ENCODE data around the gene SRSF7.
"Not testable (repeated sequence)": the region's sequence is repeated elsewhere in the genome, so short reads cannot be mapped to it uniquely, and the experiment has no call there.

SRSF7 gene

GRCh38 chr2:38731684-38732221 lies 19.4 kb downstream of the SRSF7 start:
- DNase-seq (ENCODE audit: low spot score), result no peak

- DNase-seq (ENCODE audit: low spot score), result no peak
These were observed 20.1 kb downstream of the SRSF7 start for GRCh38 chr2:38731090-38731489.

DNA sequence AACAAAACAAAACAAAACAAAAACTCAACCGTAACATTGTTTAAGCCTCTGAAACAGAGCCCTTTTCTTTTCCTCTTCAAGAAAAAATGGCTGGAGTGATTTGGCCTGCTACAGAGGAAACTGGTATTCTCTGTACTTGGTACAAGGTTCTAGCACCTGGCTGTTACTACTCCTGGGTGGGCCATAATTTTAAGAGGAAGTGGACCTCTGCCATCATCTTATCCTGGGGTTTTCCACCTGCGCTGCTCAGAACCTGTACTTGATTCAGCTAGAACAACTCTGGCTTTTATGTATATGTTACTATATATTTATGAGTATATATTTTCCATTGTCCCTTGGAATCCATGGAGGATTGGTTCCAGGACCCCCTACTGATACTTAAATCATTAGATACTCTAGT lies 22.5 kb downstream of the SRSF7 start:
- no peak for DNase-seq (ENCODE audit: low spot score)

DNA sequence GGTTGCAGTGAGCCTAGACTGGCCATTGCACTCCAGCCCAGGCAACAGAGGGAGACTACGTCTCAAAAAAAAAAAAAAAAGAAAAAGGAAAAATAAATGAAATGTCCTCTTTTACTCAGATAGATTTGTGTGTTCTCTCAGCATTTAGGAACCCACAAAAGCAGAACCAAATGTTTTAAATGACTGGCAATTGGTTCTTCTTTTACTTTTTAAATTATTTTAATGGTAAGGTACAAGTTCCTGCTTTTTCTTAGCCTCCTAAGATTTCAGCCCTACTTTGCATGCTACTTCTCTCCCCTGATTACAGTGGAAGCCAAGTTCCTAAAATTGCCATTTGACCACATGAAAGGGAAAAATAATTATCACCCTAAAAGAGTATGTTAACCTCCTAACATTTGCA lies 23.5 kb downstream of the SRSF7 start:
- DNase-seq (ENCODE audit: low spot score), result no peak

DNA sequence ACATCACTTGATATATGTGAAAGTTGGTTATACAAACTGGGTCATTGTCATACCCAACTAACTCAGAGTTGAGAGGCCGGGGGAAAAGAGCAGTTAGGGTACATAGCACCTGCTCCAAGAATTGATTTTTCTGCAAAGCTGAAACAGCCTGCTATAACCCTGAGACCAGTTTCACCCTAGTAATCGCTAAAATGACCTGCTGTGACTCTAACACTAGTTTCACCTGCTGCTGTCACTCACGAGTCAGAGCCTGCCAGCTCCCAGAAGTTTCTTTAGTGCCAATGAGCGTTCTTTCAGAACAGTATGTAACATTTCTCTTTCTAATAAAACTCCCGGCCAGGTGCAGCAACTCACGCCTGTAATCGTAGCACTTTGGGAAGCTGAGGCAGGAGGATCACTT lies 28.0 kb downstream of the SRSF7 start:
- no peak for DNase-seq (ENCODE audit: low spot score)

DNA sequence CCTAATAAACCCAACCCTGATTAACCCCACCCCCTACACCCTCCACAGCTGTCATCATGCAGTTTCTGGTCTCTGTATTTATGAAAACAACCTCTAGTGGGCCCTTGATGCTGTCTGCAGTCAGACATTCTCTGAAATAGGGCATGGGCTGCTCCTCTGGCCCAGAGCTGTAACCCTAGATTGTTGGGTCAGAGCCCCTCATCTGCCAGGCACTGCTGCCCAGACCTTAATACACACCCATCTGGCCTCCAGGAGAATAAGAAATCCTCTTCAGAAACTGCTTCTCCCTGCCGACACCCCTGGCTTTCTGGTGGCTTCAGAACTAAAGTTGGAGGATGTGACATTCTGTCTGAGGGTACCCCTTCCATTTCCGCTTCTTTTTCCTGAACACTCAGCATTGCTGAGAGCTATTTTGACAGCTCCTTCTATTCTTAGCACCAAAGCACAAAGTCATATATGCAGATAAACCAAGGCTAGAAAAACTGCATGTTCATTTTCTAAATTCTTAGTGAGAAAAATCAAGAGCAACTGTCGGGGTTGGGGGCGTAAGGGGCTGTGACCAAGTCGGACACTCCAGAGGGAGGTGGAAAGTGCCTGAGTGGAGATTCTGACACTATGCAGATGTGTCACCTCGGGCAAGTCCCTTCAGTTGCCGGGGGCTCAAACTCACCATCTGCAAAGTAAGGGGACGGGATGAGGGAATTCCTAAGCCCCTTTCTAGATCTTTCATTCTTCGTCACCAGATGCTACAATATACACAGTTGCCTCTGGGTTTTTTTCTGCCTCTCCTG lies 28.7 kb downstream of the SRSF7 start:
- DNase-seq (ENCODE audit: low spot score), result peak; percentile 56

GRCh38 chr2:38720613-38721241 lies 30.4 kb downstream of the SRSF7 start:
- DNase-seq (ENCODE audit: low spot score), result no peak

GRCh38 chr2:38719706-38720105 lies 31.5 kb downstream of the SRSF7 start:
- DNase-seq (ENCODE audit: low spot score), result no peak

DNA sequence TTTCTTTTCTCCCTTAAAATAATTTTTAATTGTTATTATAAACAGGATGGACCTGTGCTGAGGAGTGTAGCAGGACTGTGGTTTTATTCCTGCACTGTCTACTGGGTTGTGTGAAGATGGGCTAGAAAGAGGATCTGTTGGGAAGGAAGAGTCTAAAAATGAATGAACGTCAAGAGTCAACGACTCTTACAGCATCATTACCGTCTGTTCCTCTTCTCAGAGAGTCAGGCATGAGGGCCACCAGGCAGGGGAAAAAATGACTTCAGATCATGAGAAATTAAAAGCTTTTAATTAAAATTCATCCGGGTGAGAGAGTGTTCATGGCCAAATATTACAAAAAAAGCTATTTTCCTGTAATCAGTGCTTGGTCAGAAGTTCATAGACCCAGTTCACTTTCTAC lies 32.6 kb downstream of the SRSF7 start:
- no peak for DNase-seq (ENCODE audit: low spot score)

DNA sequence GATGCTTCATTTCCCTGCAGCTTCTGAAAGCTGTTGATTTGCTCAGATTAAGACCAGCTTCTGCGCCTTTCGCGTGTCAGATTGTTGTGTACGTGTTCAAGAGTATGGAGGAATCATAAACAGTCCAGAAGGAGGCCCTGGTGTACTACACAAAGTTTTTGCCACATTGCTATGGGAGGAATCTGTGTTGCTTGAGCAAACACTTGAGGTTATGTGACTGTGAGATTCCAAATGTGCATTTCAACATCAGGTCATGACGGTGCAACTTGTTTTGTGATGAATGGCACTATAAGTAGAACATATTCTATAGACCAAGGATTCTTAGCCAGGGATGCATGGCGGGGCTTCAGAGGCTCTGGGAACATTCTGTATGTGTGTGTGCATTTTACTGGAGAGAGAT lies 35.0 kb downstream of the SRSF7 start:
- no peak for DNase-seq (ENCODE audit: low spot score)

GRCh38 chr2:38714941-38715340 lies 36.2 kb downstream of the SRSF7 start:
- DNase-seq (ENCODE audit: low spot score), result not testable (repeated sequence)

DNA sequence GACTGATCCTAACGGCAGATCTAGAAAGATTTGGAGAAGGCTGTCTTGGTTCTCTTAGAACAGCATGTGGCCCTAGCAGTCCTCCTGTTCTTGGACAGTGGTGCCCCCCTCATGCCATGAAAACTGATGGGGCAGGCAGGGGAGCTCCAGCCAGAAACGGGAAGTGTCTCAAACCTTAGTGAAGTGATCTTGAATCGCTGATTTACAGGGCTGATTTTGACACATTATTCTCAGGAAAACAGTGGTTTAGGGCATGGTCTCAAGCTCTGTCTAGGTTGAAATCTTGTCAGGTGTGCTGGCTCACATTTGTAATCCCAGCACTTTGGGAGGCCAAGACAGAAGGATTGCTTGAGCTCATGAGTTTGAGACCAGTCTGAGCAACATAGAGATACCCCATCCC lies 37.8 kb downstream of the SRSF7 start:
- no peak for DNase-seq (ENCODE audit: low spot score)

DNA sequence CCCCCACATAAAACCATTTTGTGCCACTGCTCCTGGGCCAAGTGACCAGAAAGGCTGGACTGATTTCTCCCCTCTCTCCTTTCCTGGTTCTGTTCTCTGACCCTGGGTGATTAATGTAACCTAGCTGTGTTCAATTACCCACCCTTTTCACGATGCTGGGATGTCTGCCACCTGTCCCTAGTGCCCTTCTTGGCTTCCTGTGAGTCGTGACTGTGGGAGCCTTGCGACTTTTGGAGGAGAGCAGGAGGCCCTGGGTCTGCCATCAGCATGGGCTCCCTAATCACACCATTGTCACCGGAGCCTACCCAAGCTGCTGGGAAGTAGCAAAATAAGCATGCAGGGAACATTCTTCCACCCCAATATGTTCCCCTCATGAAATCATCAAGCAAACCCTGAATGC lies 38.3 kb downstream of the SRSF7 start:
- no peak for DNase-seq (ENCODE audit: low spot score)

DNA sequence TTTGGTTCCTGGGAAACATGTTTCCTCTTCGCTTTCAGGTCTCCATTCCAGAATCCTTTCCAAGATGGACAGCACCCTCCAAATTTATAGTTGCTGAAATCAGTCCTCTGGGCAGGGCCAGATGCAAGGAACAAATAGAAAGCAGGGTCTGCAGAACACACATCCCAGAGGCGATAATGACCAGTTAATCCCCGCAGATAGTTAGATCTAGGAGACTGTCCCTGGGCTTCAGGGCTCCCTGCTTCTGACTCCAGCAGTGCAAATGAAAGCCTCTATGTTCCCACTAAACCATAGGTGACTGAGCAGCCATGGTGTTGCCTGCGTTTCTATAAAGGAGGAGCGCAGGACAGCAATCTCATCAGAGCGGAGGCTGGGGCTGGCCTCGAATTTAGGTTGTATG lies 38.7 kb downstream of the SRSF7 start:
- no peak for DNase-seq (ENCODE audit: low spot score)

GRCh38 chr2:38711558-38711957 lies 39.6 kb downstream of the SRSF7 start:
- DNase-seq (ENCODE audit: low spot score), result no peak

DNA sequence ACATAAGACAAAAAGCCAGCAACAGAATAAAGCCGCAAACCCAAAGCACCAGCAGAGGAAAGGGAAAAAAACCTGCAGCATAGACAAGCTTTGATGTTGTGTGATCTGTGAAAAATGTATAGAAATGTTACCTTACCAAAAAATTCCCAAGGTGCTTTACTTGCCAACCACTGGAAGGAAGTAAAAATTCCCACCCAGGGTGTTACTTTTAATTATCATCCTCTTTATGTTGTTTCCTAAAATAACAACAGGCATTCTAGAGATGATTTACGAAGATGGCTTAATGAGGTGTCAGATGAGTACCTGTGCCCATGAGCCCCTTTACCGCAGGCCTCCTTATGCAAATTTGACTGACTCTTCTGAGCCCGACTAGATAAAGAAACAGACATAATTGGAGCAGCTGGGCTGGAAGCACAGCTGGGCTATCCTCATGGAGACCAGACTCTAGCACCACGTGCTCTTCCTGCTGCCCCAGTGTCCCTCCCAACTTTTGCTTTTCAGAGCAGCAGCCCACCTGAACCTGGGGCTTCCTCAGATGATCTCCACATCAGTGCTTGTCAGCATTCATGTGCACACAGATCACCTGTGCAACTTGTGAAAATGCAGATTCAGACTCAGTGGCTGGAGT lies 41.5 kb downstream of the SRSF7 start:
- peak; percentile 67 for DNase-seq (ENCODE audit: low spot score)

DNA sequence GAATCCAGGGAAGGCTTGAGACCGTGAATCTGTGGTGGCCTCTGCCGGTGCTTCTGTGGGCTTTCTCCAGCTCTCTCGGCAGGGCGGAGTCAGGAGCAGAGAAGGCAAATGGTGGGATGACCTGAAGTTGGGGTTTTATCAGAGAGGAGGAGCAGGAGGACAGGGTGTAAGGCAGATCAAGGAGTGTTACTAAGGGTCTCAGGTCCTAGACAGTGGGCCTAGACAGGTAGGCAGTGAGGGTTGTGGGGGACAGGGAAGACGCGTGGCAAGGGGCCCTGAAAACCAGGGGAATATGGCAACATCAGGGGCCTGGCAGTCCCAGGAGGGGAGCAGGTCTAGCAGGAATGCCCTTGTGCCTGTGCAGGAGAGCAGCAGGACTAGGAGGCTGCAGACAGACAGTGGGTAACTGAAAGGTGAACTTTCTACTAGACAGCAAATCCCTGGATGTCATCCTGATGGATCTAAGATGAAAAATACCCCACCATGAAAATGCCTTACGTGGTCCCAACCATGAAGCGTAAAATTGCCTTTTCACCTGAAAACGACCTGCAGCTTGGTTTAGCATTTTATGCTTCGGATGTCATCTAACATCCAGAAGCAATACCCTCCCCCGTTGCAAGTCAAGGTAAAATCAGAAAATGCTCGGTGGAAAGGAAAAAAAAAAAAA lies 42.1 kb downstream of the SRSF7 start:
- DNase-seq (ENCODE audit: low spot score), result no peak

DNA sequence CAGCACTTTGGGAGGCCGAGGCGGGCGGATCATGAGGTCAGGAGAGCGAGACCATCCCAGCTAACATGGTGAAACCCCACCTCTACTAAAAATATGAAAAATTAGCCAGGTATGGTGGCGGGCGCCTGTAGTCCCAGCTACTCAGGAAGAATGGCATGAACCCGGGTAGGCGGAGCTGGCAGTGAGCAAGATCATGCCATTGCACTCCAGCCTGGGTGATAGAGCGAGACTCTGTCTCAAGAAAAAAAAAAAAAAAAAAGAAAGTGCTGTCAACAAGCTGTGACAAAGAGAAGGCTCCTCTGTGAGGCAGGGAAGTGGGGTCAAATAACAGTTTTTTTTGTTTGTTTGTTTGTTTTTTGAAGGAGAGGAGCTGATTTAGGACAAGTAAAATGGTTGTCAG lies 42.7 kb downstream of the SRSF7 start:
- peak; percentile 38 for DNase-seq (ENCODE audit: low spot score)

- DNase-seq (ENCODE audit: low spot score), result no peak
These were observed 44.3 kb downstream of the SRSF7 start for GRCh38 chr2:38706846-38707345.

- DNase-seq (ENCODE audit: low spot score), result no peak
These were observed 46.5 kb downstream of the SRSF7 start for GRCh38 chr2:38704664-38705063.

DNA sequence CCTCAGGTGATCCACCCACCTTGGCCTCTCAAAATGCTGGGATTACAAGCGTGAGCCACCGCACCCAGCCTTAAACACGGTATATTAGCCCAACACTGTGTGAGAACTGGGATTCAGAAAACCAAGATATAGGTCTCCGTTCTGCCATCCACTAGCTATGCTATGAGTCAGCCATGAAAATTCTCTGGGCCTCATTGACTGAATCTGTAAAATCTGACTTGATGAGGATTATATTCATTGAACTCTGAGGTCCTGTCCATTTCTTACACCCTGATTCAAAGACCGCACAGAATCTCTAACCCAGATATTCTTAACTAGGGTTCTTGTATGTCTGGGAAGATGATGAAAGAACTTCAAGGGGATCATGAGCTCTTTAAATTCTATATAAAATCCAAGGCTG lies 47.8 kb downstream of the SRSF7 start:
- DNase-seq (ENCODE audit: low spot score), result not testable (repeated sequence)

- DNase-seq (ENCODE audit: low spot score), result no peak
These were observed 48.7 kb downstream of the SRSF7 start for GRCh38 chr2:38702413-38702812.
